IPS-18a (cell line): ENCODE results near the gene TMEM60.

Source experiments
- H3K27ac ChIP-seq: one replicate; pipeline ENCODE4 v1.5.1; 2013; ENCODE audit warnings: low read length
- H3K27me3 ChIP-seq: one replicate; pipeline ENCODE4 v1.6.1; 2013; ENCODE audit warnings: mild to moderate bottlenecking, low read length; ENCODE audit not compliant: control insufficient read depth, insufficient read depth
- H3K36me3 ChIP-seq: one replicate; pipeline ENCODE4 v1.6.1; 2013; ENCODE audit warnings: low read depth, low read length; ENCODE audit not compliant: control insufficient read depth
- H3K4me1 ChIP-seq: one replicate; pipeline ENCODE4 v1.6.1; 2013; ENCODE audit warnings: low read depth, low read length; ENCODE audit not compliant: control insufficient read depth
- H3K4me3 ChIP-seq: one replicate; pipeline ENCODE4 v1.5.1; 2013; ENCODE audit warnings: low read length
- H3K9ac ChIP-seq: one replicate; pipeline ENCODE4 v1.6.1; 2013; ENCODE audit warnings: mild to moderate bottlenecking, low read length, moderate library complexity
- H3K9me3 ChIP-seq: one replicate; pipeline ENCODE4 v1.6.1; 2013; ENCODE audit warnings: low read depth, low read length; ENCODE audit not compliant: control insufficient read depth

Gene TMEM60

DNA sequence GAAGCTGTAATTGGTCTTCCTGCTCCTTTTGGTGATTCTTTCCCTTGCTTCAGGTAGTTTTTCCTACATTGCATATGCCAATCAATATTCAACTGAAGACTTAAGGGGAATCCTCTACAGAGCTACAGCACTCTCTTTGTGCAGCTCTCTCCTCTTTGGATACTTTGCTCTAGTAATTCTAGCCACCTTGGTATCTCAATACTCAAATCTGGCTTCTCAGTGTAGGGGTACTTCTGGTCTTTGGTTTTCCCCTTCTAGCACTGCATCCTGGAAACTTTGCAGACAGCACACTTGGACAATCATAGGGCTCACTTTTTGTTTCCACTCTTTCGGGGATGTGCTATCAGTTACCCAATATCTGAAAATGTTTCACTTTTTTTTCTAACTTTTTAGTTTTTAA is 10.3 kb upstream of the TMEM60 start:
- Histone ChIP-seq H3K36me3 (no peaks in the 10 kb centered on the region), H3K27me3 (no peaks in the 10 kb centered on the region), H3K27ac (no peak overlapping the region), H3K4me1 (no peaks in the 10 kb centered on the region), H3K9me3 (peaks cover 5% of the 10 kb centered on the region), H3K9ac (no peak overlapping the region), H3K4me3 (no peak overlapping the region)

DNA sequence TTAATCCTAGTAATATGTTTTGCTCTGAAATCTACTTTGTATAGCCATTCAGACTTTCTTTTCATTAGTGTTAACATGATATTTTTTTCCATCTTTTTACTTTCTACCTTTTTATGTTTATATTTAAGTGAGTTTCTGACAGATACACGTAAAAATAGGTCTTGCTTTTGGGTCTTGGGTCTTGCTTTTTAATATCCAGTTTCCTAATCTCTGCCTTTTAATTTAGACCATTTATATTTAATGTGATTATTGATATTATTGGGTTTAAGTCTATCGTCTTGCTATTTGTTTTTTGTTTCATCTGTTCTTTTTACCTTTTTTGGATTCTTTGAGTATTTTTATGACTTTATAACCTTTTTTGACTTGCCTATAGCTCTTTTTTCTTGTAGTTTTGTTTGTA is 8.2 kb upstream of the TMEM60 start:
- Histone ChIP-seq H3K27ac (no peak overlapping the region), H3K36me3 (no peaks in the 10 kb centered on the region), H3K4me1 (no peaks in the 10 kb centered on the region), H3K9me3 (peaks cover 5% of the 10 kb centered on the region), H3K9ac (no peak overlapping the region), H3K27me3 (no peaks in the 10 kb centered on the region), H3K4me3 (no peak overlapping the region)

- H3K27ac ChIP-seq, result no peak overlapping the region
- no peak overlapping the region for H3K4me3 ChIP-seq
- H3K9me3 ChIP-seq, result peaks cover 5% of the 10 kb centered on the region
- H3K9ac ChIP-seq, result no peak overlapping the region
- no peaks in the 10 kb centered on the region for H3K36me3 ChIP-seq
- no peaks in the 10 kb centered on the region for H3K4me1 ChIP-seq
- no peaks in the 10 kb centered on the region for H3K27me3 ChIP-seq
Measured at GRCh38 chr7:77802557-77803405, 4.5 kb upstream of the TMEM60 start.

- Histone ChIP-seq H3K4me3 (no peak overlapping the region), H3K36me3 (no peaks in the 10 kb centered on the region), H3K27ac (no peak overlapping the region), H3K4me1 (peaks cover 6% of the 10 kb centered on the region), H3K9ac (no peak overlapping the region), H3K9me3 (no peaks in the 10 kb centered on the region), H3K27me3 (no peaks in the 10 kb centered on the region)
Measured at GRCh38 chr7:77800730-77801129, 2.5 kb upstream of the TMEM60 start.

DNA sequence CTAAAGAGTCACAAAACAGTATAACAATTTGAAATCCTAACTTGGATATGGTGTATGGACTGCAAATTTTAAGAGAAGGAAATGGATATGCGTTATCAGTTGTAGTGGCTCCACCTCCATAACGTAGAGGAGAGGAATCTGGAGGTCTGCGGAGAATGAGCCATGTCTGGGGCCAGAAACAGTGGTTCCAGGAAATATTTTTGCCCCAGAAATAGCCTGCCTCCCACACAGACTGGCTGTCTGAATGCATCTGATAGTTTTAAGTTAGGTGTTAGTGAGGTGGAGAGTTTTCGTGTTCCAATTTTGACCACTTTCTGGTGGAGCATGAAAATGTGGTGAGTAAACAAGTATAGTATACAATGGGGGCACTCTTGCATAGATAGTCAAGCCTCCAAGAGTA is 1.9 kb upstream of the TMEM60 start:
- H3K36me3 ChIP-seq, result no peaks in the 10 kb centered on the region
- H3K27me3 ChIP-seq, result no peaks in the 10 kb centered on the region
- peaks cover 6% of the 10 kb centered on the region for H3K4me1 ChIP-seq
- peak overlapping the region; percentile 70 for H3K9ac ChIP-seq
- H3K9me3 ChIP-seq, result no peaks in the 10 kb centered on the region
- H3K27ac ChIP-seq, result no peak overlapping the region
- peak overlapping the region; percentile 87 for H3K4me3 ChIP-seq

- Histone ChIP-seq H3K27ac (no peak overlapping the region), H3K36me3 (no peaks in the 10 kb centered on the region), H3K9ac (peak overlapping the region; percentile 70), H3K9me3 (no peaks in the 10 kb centered on the region), H3K4me1 (peaks cover 6% of the 10 kb centered on the region), H3K27me3 (no peaks in the 10 kb centered on the region), H3K4me3 (peak overlapping the region; percentile 87)
Measured at GRCh38 chr7:77799078-77799964, 1.1 kb upstream of the TMEM60 start.

DNA sequence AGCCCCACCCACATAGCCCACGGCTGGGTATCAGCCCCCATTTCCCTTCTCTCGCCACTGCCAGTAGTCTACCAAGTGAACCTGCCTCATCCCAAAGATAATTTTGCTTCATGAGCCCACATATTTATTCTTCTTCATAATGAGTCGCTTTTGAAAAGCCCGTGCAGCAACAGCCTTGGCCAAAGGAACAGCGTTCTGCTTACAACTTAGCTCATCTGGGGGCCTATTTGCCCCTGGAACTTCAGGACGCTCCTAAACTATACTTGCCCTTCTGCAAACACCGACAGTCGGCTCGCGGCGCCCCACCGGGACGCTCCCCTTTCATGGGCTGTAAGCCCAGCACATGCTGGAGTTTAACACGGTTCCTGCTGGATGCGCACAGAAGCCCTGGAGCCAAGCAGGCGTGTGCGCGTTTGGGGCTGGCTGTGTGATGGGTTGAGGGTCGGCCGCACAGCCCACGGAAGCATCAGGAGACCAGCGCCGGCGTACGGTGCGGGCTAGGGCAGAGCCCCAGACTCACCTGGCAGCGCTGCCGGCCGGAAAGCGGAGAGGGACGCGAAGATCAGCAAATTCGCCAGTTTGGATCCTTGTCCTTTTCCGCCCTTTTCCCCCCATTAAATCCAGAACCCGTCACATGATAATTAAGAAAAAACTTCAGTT is 370 bp downstream of the TMEM60 start:
- H3K9ac ChIP-seq, result peak overlapping the region; percentile 72
- no peaks in the 10 kb centered on the region for H3K27me3 ChIP-seq
- H3K36me3 ChIP-seq, result peaks cover 5% of the 10 kb centered on the region
- peaks cover 6% of the 10 kb centered on the region for H3K4me1 ChIP-seq
- peak overlapping the region; percentile 72 for H3K4me3 ChIP-seq
- H3K27ac ChIP-seq, result no peak overlapping the region
- no peaks in the 10 kb centered on the region for H3K9me3 ChIP-seq

GRCh38 chr7:77796960-77797359 is 1.3 kb downstream of the TMEM60 start:
- Histone ChIP-seq H3K27me3 (no peaks in the 10 kb centered on the region), H3K4me3 (peak overlapping the region; percentile 72), H3K9me3 (no peaks in the 10 kb centered on the region), H3K9ac (no peak overlapping the region), H3K4me1 (peaks cover 6% of the 10 kb centered on the region), H3K27ac (no peak overlapping the region), H3K36me3 (peaks cover 5% of the 10 kb centered on the region)

GRCh38 chr7:77796109-77796508 is 2.1 kb downstream of the TMEM60 start:
- H3K27me3 ChIP-seq, result no peaks in the 10 kb centered on the region
- H3K9ac ChIP-seq, result no peak overlapping the region
- H3K36me3 ChIP-seq, result peaks cover 5% of the 10 kb centered on the region
- peaks cover 6% of the 10 kb centered on the region for H3K4me1 ChIP-seq
- H3K9me3 ChIP-seq, result no peaks in the 10 kb centered on the region
- no peak overlapping the region for H3K27ac ChIP-seq
- H3K4me3 ChIP-seq, result no peak overlapping the region

DNA sequence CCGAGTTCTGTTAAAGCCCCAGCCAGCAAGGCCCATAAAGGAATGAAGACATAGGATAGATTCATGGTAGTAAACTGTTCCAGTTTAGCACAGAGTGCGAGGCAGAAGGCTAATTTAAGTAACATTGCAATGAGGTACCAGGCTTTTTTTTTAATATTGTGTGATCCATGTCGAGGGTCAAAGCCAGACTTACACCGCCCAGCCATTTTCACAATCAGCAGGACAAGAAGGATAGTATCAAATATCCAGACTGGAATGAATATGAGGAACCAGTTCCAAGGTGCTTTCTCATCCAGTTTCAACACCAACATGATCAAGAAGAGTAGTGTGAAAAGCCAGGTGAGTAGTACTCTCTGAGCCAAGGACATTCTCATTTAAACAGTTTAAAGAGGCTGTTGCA is 4.2 kb downstream of the TMEM60 start:
- Histone ChIP-seq H3K4me1 (peaks cover 6% of the 10 kb centered on the region), H3K9me3 (no peaks in the 10 kb centered on the region), H3K9ac (no peak overlapping the region), H3K27ac (no peak overlapping the region), H3K36me3 (peaks cover 5% of the 10 kb centered on the region), H3K27me3 (no peaks in the 10 kb centered on the region), H3K4me3 (no peak overlapping the region)

DNA sequence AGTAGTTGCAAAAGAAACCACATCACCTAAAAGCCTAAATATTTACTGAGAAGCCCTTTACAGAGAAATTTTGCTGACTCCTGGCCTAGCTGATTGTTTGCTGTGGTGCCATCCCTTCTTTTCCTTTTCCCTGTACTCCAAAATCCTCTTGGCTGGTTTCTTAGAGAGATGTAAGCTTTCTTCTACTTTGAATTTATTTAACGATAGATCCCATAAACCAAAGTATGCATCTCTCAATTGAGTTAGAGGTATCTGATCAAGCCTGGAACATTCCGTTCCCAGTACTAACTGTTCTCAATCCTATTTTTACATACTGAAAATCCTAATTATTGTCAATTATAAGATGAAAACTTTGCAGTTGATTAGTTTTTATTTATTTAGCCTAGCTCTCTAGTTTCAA is 6.3 kb downstream of the TMEM60 start:
- no peak overlapping the region for H3K27ac ChIP-seq
- no peak overlapping the region for H3K4me3 ChIP-seq
- no peaks in the 10 kb centered on the region for H3K27me3 ChIP-seq
- H3K36me3 ChIP-seq, result peaks cover 5% of the 10 kb centered on the region
- no peak overlapping the region for H3K9ac ChIP-seq
- H3K9me3 ChIP-seq, result no peaks in the 10 kb centered on the region
- H3K4me1 ChIP-seq, result peaks cover 2% of the 10 kb centered on the region
